GM13977 (cell line): ENCODE results near the gene ALPP.

Experiments
- DNase-seq: peaks from one replicate; pipeline ENCODE4 v3.0.0; 2012; ENCODE audit warnings: low spot score
- in situ Hi-C: fragments of 300-500 bp; cut with MboI; formaldehyde crosslinking; loops from one replicate; pipeline ENCODE4 v1.12.0; 2022; ENCODE audit warnings: low sequenced_read_pairs, low pct_unique_long_range_greater_than_20kb, mixed read lengths, inconsistent platforms; ENCODE audit not compliant: unreplicated experiment
- TF ChIP-seq, protein P1 (sequence below): IDR thresholded peaks from 2 replicates; pipeline ENCODE4 v1.5.1; 2012; ENCODE audit warnings: mild to moderate bottlenecking, control low read depth; ENCODE audit not compliant: insufficient read depth; ENCODE audit errors: extremely low read depth, missing control alignments

Gene ALPP

DNA sequence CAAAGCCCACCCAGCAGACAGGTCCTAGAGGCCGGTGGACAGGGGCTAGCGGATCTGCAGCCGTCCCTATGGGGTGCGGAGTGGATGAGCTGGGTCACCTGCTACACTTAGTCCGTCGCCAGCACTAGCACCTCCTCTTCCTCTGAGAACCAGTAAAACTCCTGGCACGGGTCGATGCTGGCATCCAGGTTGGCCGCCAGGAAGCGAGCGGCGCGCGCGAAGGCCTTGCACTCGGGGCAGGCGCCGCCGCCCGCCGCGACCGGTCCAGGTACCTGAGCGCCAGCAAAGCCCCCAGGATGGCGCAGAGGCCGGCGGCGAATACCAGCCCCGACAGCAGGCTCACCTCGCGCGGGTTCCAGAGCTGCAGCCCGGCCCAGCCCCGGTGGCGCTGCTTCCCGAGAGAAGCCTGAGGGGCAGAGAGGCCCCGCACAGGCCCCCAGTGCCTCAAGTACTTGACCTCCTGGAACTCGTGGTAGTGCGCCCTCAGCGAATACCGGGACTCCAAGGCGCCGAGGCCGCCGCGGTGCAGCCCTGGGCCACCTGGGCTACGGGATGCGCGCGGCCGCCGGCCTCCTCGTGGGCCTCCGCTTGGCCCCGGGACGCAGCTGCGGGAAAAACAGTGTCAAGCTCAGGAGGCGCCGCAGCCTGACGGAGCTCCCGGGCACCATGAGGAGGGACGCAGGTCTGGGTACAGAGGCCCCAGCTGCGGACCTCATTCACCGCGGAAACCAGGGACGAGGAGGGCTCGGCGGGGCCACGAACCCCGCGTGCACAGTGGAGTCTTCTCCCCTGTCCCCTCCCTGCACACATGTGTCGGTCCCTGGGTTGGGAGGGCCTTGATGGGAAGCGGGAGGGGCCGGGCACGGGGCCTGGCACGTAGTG, 27.5 kb upstream of the ALPP start:
- in situ Hi-C loops, result no loop called here
- DNase-seq, result no peak

DNA sequence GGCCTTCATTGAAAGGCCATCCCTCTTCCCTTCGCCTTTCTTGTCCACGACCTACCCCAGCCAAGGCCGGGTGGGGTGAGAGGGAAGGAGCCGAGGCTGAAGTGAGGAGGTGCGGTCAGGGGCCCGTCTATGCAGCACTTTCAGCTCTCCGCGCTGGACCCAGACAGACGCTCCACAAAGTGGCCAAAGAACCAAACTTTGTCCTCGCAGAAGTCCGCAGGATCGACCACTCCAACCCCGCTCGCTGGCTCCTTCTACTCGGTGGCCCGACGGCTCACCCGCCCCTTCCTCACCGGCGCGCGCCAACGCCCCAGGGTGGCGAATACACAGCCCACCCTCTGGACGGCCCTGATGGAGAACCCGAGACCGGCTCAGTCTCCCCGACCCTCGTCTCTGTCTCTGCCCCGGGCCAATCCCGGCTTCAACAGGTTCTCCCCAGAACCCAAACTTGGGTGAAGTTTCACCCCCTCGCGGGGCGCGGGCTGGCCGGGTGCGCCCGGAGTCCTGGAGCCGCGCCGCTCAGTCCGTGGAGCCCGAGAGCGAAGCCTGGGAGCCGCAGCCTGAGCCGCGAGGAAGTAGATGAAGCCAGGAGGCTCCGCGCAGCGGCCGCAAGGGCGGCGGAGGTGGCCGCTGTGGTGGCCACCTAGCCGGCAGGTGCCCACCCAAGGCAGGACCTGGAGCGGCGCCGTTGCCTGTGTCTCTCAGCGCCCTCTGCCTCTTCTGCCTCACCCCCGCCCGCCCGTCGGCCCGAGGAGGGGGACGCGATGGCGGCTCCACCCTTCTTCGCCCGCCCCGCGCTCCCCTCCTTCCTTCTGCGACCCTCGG, 26.7 kb upstream of the ALPP start:
- in situ Hi-C loops, result no loop called here
- TF ChIP-seq, protein P1, sequence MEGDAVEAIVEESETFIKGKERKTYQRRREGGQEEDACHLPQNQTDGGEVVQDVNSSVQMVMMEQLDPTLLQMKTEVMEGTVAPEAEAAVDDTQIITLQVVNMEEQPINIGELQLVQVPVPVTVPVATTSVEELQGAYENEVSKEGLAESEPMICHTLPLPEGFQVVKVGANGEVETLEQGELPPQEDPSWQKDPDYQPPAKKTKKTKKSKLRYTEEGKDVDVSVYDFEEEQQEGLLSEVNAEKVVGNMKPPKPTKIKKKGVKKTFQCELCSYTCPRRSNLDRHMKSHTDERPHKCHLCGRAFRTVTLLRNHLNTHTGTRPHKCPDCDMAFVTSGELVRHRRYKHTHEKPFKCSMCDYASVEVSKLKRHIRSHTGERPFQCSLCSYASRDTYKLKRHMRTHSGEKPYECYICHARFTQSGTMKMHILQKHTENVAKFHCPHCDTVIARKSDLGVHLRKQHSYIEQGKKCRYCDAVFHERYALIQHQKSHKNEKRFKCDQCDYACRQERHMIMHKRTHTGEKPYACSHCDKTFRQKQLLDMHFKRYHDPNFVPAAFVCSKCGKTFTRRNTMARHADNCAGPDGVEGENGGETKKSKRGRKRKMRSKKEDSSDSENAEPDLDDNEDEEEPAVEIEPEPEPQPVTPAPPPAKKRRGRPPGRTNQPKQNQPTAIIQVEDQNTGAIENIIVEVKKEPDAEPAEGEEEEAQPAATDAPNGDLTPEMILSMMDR, result no peak
- DNase-seq, result no peak

More for the DNA sequence above, 27.5 kb upstream of the ALPP start:
- TF ChIP-seq, protein P1, result no peak

DNA sequence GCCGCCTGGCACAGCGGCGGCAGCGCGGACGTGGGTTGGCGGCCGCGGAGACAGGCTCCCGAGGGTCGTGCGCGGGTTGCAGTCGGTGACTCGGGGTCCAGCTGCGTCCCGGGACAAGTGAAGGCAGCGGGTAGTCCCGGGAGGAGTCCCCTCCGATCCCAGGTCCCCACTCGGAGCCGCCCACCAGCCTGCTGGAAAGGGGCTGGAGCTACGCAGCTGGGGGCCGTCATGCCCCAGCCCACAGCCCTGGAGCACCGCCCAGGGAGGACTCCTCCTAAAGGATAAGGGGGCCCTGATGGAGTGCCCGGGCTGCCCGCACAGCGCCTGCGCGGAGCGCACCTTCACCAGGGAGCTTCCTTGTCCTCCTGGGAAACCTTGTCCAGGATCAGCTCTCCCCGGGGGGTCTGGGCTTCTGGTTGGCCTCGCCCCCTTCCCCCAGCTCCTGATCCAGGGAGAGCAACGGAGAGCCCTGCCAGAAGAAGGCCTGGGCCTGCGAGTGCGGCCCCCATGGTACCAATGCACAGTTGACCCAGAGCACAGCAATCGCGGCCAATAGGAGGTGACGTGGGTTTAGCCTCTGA, 25.9 kb upstream of the ALPP start:
- in situ Hi-C loops, result no loop called here
- TF ChIP-seq, protein P1, result no peak
- DNase-seq, result no peak

DNA sequence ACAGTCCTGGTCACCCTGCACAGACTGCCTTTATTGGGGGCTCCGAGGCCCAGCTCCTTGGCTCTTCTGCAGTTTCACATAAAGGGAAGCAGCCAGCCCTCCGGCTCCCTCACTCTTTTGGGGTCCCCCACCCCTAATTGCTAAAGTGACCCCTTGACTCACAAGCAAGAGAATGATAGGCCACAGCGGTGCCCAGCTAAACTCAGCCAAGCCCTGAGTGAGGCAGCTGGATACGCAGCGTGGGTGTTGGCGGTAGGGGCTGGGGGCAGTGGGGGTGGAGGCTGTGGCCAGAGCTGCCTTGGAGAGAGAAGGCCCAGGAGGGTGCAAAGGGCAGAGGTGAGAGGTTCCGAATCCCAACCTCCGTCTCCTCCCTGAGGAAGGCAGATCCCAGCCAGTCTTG, 25.5 kb upstream of the ALPP start:
- TF ChIP-seq, protein P1, result no peak
- in situ Hi-C loops, result no loop called here
- DNase-seq, result no peak

DNA sequence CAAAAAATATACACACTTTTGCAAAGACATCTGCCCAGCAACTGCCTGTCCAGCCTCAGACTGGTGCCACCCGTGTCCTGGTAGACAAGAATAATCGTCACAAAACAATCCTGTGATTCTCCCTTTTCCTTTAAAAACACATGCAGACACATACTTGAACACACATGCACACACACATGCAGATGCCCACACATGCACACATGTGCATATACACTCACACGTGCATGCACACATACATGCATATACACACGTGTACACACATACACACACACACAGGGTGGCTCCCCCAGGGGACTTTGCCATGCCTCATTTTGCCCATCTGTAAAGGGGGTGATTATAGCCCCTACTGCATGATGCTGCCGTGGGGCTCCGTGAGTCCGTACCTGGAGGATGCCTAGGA, 24.9 kb upstream of the ALPP start:
- TF ChIP-seq, protein P1, result no peak
- in situ Hi-C loops, result no loop called here
- no peak for DNase-seq

DNA sequence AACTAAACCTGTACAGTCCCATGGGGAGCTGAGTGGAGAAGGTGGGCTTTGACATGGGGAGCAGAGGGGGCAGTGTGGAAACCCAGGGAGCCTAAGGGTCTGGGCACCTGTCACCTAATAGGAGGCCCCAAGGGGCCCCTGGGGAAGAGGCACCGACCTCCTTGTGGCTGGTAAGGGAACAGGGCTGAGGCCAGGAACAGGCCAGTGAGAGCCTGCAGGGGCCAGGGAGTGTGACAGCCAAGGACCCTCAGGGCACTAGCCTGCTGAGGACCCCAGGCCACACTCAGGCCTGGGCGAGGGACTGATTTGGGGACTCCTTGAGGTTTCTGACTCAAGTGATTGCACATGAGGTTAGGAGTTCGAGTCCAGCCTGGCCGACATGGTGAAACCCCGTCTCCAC, 24.5 kb upstream of the ALPP start:
- DNase-seq, result no peak
- TF ChIP-seq, protein P1, result no peak
- in situ Hi-C loops, result no loop called here
